Measurements from ENCODE around the gene TTN.

TTN gene

GRCh38 chr2:178718283-178718682 lies 88.9 kb downstream of the TTN start:
- no peaks in the 10 kb centered on the region for H3K36me3 ChIP-seq (ENCODE audit: control insufficient read depth, insufficient read depth, low read length)
- WGBS (ENCODE audit: insufficient coverage, insufficient read length) = no CpG with 5 or more reads among the region's 2 CpGs
- no peaks in the 10 kb centered on the region for H3K4me1 ChIP-seq (ENCODE audit: control insufficient read depth, insufficient read depth, low read length)
- H3K4me3 ChIP-seq (ENCODE audit: low read length) = no peak overlapping the region
- H3K9me3 ChIP-seq (ENCODE audit: control insufficient read depth, insufficient read depth, low read length) = no peaks in the 10 kb centered on the region
- DNase-seq (ENCODE audit: low read depth, low spot score) = no peak
- H3K27ac ChIP-seq (ENCODE audit: low read length) = no peak overlapping the region
- no peaks in the 10 kb centered on the region for H3K27me3 ChIP-seq (ENCODE audit: control insufficient read depth, insufficient read depth, low read length)

- no peaks in the 10 kb centered on the region; the same call in 1 of the 2 replicates for H3K36me3 ChIP-seq (ENCODE audit: control insufficient read depth, insufficient read depth, low read length)
- H3K9me3 ChIP-seq (ENCODE audit: control insufficient read depth, insufficient read depth, low read length) = no peaks in the 10 kb centered on the region
- no CpG with 5 or more reads among the region's 2 CpGs for WGBS (ENCODE audit: insufficient coverage, insufficient read length)
Observed at GRCh38 chr2:178716394-178716793, 90.8 kb downstream of the TTN start.

GRCh38 chr2:178715366-178715765 lies 91.9 kb downstream of the TTN start:
- Histone ChIP-seq H3K9me3 (ENCODE audit: control insufficient read depth, insufficient read depth, low read length) (no peaks in the 10 kb centered on the region), H3K36me3 (ENCODE audit: control insufficient read depth, insufficient read depth, low read length) (no peaks in the 10 kb centered on the region; the same call in 1 of the 2 replicates), H3K27me3 (ENCODE audit: control insufficient read depth, insufficient read depth, low read length) (no peaks in the 10 kb centered on the region), H3K27ac (ENCODE audit: low read length) (no peak overlapping the region), H3K4me1 (ENCODE audit: control insufficient read depth, insufficient read depth, low read length) (no peaks in the 10 kb centered on the region), H3K4me3 (ENCODE audit: low read length) (no peak overlapping the region)
- no CpG with 5 or more reads among the region's 6 CpGs for WGBS (ENCODE audit: insufficient coverage, insufficient read length)
- DNase-seq (ENCODE audit: low read depth, low spot score) = no peak

More at GRCh38 chr2:178716394-178716793, 90.8 kb downstream of the TTN start:
- Histone ChIP-seq H3K27ac (ENCODE audit: low read length) (no peak overlapping the region), H3K27me3 (ENCODE audit: control insufficient read depth, insufficient read depth, low read length) (no peaks in the 10 kb centered on the region), H3K4me3 (ENCODE audit: low read length) (no peak overlapping the region), H3K4me1 (ENCODE audit: control insufficient read depth, insufficient read depth, low read length) (no peaks in the 10 kb centered on the region)
- no peak for DNase-seq (ENCODE audit: low read depth, low spot score)

GRCh38 chr2:178707476-178707875 lies 99.7 kb downstream of the TTN start:
- no peaks in the 10 kb centered on the region for H3K27me3 ChIP-seq (ENCODE audit: control insufficient read depth, insufficient read depth, low read length)
- H3K9me3 ChIP-seq (ENCODE audit: control insufficient read depth, insufficient read depth, low read length) = no peaks in the 10 kb centered on the region
- no peak overlapping the region for H3K27ac ChIP-seq (ENCODE audit: low read length)
- DNase-seq (ENCODE audit: low read depth, low spot score) = no peak
- no CpG with 5 or more reads among the region's 2 CpGs for WGBS (ENCODE audit: insufficient coverage, insufficient read length)
- H3K36me3 ChIP-seq (ENCODE audit: control insufficient read depth, insufficient read depth, low read length) = no peaks in the 10 kb centered on the region; the same call in 1 of the 2 replicates
- H3K4me3 ChIP-seq (ENCODE audit: low read length) = no peak overlapping the region
- H3K4me1 ChIP-seq (ENCODE audit: control insufficient read depth, insufficient read depth, low read length) = no peaks in the 10 kb centered on the region

DNA sequence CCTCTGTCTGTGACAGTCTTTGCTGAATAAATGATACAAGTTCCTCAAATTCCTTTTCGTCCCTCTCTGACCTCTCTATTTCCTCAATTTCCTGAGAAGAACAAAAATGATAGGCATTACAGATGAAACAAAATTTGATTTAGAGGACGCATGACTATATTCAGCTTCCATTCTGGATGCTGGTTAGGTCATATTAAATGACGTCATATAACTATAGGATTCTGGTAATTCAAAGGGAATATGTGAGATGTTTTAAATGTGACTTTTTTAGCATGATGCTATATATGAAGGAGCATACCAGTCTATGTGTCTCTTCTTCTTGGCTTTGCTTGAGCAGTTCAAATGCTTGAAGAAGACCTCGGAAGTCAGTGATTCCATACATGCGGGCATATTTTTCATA lies 102.3 kb downstream of the TTN start:
- Histone ChIP-seq H3K9me3 (ENCODE audit: control insufficient read depth, insufficient read depth, low read length) (no peaks in the 10 kb centered on the region), H3K4me1 (ENCODE audit: control insufficient read depth, insufficient read depth, low read length) (no peaks in the 10 kb centered on the region), H3K27ac (ENCODE audit: low read length) (no peak overlapping the region), H3K4me3 (ENCODE audit: low read length) (no peak overlapping the region), H3K27me3 (ENCODE audit: control insufficient read depth, insufficient read depth, low read length) (no peaks in the 10 kb centered on the region), H3K36me3 (ENCODE audit: control insufficient read depth, insufficient read depth, low read length) (no peaks in the 10 kb centered on the region; the same call in 1 of the 2 replicates)
- DNase-seq (ENCODE audit: low read depth, low spot score) = no peak
- no CpG with 5 or more reads among the region's 5 CpGs for WGBS (ENCODE audit: insufficient coverage, insufficient read length)

DNA sequence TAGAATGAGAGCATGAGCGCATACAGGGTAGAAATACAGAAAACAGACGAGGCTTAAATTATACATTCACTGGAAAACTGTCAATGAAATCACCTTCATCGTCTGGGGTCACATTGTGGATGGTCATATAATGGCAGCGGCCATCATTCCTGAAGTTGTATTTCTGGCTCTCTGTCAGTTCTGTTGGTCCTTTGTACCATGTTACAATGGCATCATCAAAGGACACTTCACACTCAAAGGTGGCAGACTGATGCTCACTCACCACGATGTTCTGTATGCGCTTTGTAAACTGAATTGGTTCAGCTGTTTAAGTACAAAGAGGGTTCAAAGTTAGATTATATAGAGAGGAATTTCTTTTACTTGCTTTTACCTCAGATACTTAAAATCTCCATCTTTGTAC lies 104.9 kb downstream of the TTN start:
- Histone ChIP-seq H3K9me3 (ENCODE audit: control insufficient read depth, insufficient read depth, low read length) (no peaks in the 10 kb centered on the region), H3K4me3 (ENCODE audit: low read length) (no peak overlapping the region), H3K4me1 (ENCODE audit: control insufficient read depth, insufficient read depth, low read length) (no peaks in the 10 kb centered on the region), H3K36me3 (ENCODE audit: control insufficient read depth, insufficient read depth, low read length) (no peaks in the 10 kb centered on the region; the same call in 1 of the 2 replicates), H3K27me3 (ENCODE audit: control insufficient read depth, insufficient read depth, low read length) (no peaks in the 10 kb centered on the region), H3K27ac (ENCODE audit: low read length) (no peak overlapping the region)
- DNase-seq (ENCODE audit: low read depth, low spot score) = no peak
- no CpG with 5 or more reads among the region's 6 CpGs for WGBS (ENCODE audit: insufficient coverage, insufficient read length)

DNA sequence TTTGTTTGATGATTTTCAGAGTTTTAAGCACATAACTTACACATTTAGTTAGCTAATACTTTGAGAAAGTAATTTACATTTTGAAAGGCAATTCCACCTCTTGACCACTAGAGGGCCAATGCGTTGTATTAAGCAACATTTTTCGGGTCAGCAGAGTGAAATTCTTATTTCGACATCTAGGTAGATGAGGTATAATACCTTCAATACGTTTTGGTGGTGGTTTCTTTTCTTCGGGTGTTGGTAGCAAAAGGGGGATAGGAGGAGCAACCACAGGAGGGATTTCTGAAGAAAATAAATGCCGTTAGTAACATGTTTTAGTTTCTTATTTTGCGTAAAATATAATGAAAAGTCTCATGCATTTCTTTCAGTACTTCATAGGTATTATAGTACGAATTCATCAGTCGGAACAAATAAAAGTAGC lies 106.3 kb downstream of the TTN start:
- no CpG with 5 or more reads among the region's 9 CpGs for WGBS (ENCODE audit: insufficient coverage, insufficient read length)
- DNase-seq (ENCODE audit: low read depth, low spot score) = no peak

GRCh38 chr2:178700136-178700535 lies 107.1 kb downstream of the TTN start:
- Histone ChIP-seq H3K9me3 (ENCODE audit: control insufficient read depth, insufficient read depth, low read length) (no peaks in the 10 kb centered on the region), H3K27me3 (ENCODE audit: control insufficient read depth, insufficient read depth, low read length) (no peaks in the 10 kb centered on the region), H3K4me1 (ENCODE audit: control insufficient read depth, insufficient read depth, low read length) (no peaks in the 10 kb centered on the region), H3K4me3 (ENCODE audit: low read length) (no peak overlapping the region), H3K27ac (ENCODE audit: low read length) (no peak overlapping the region), H3K36me3 (ENCODE audit: control insufficient read depth, insufficient read depth, low read length) (no peaks in the 10 kb centered on the region)
- no CpG with 5 or more reads among the region's 3 CpGs for WGBS (ENCODE audit: insufficient coverage, insufficient read length)
- no peak for DNase-seq (ENCODE audit: low read depth, low spot score)

More for the DNA sequence above, 106.3 kb downstream of the TTN start:
- no peak overlapping the region for H3K4me3 ChIP-seq (ENCODE audit: low read length)
- no peaks in the 10 kb centered on the region for H3K9me3 ChIP-seq (ENCODE audit: control insufficient read depth, insufficient read depth, low read length)
- no peaks in the 10 kb centered on the region for H3K36me3 ChIP-seq (ENCODE audit: control insufficient read depth, insufficient read depth, low read length)
- H3K4me1 ChIP-seq (ENCODE audit: control insufficient read depth, insufficient read depth, low read length) = no peaks in the 10 kb centered on the region
- no peaks in the 10 kb centered on the region for H3K27me3 ChIP-seq (ENCODE audit: control insufficient read depth, insufficient read depth, low read length)
- H3K27ac ChIP-seq (ENCODE audit: low read length) = no peak overlapping the region

DNA sequence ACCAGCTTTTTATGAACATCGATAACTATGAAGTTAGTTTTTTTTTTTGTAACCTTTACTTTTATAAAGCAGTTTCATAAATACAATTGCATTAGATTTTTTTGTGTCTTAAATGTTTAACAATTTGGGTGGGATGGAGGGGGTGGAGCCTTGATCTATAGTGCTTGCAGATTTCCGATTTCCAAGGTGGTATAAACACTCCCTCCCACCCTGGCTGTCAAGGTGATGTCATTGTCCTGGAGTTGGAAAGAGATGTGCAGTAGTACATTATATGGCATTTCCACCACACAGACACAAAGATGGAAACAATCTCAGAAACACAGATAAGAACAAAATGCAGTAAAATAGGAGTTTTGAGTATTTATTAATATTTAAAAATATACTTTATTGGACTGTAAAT lies 114.4 kb downstream of the TTN start:
- Histone ChIP-seq H3K36me3 (ENCODE audit: control insufficient read depth, insufficient read depth, low read length) (no peaks in the 10 kb centered on the region), H3K27ac (ENCODE audit: low read length) (no peak overlapping the region), H3K9me3 (ENCODE audit: control insufficient read depth, insufficient read depth, low read length) (no peaks in the 10 kb centered on the region), H3K4me1 (ENCODE audit: control insufficient read depth, insufficient read depth, low read length) (no peaks in the 10 kb centered on the region), H3K4me3 (ENCODE audit: low read length) (no peak overlapping the region), H3K27me3 (ENCODE audit: control insufficient read depth, insufficient read depth, low read length) (no peaks in the 10 kb centered on the region)
- DNase-seq (ENCODE audit: low read depth, low spot score) = no peak
- no CpG with 5 or more reads among the region's 2 CpGs for WGBS (ENCODE audit: insufficient coverage, insufficient read length)

DNA sequence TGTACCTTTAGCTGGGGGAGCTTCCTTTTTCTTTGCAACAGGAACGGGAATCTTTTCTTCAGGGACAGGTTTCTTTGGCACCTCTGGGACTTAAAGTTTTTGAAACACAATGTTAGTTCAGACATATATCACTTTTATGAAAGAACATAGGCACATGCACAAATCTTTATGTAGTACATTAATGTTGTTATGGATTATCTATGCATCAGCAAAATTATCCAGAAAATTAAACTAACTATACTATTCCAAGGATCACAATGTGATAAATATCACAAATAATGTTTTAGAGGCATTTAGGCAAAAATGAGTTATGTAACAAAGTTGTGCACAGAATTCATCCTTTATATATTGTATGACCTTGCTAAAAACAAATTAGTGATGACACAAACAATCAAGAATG lies 117.4 kb downstream of the TTN start:
- no peaks in the 10 kb centered on the region for H3K4me1 ChIP-seq (ENCODE audit: control insufficient read depth, insufficient read depth, low read length)
- no peaks in the 10 kb centered on the region for H3K9me3 ChIP-seq (ENCODE audit: control insufficient read depth, insufficient read depth, low read length)
- H3K4me3 ChIP-seq (ENCODE audit: low read length) = no peak overlapping the region
- DNase-seq (ENCODE audit: low read depth, low spot score) = no peak
- H3K27me3 ChIP-seq (ENCODE audit: control insufficient read depth, insufficient read depth, low read length) = no peaks in the 10 kb centered on the region
- WGBS (ENCODE audit: insufficient coverage, insufficient read length) = no CpG with 5 or more reads among the region's 1 CpG
- no peaks in the 10 kb centered on the region for H3K36me3 ChIP-seq (ENCODE audit: control insufficient read depth, insufficient read depth, low read length)
- H3K27ac ChIP-seq (ENCODE audit: low read length) = no peak overlapping the region

DNA sequence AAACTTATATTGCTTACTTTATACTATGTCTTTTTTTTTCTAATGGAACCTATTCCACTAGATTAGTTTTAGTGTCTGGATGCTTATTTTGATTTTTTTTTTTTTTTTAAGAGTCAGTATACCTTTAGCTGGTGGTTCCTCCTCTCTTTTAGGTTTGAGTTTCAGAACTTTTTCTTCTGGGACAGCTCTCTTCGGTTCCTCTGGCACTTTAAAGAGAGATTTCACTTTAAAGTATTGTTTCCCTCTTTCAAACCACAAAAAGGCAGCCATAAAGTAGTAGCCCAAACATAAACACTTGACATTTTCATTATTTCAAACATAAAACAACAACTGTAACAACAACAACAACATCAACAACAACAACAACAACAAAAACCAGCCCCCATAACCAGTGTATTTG lies 123.3 kb downstream of the TTN start:
- no peak for DNase-seq (ENCODE audit: low read depth, low spot score)
- Histone ChIP-seq H3K4me1 (ENCODE audit: control insufficient read depth, insufficient read depth, low read length) (no peaks in the 10 kb centered on the region), H3K9me3 (ENCODE audit: control insufficient read depth, insufficient read depth, low read length) (no peaks in the 10 kb centered on the region), H3K27me3 (ENCODE audit: control insufficient read depth, insufficient read depth, low read length) (no peaks in the 10 kb centered on the region), H3K36me3 (ENCODE audit: control insufficient read depth, insufficient read depth, low read length) (no peaks in the 10 kb centered on the region), H3K4me3 (ENCODE audit: low read length) (no peak overlapping the region), H3K27ac (ENCODE audit: low read length) (no peak overlapping the region)
- WGBS (ENCODE audit: insufficient coverage, insufficient read length) = no CpG with 5 or more reads among the region's 1 CpG
